Naive B cell (primary cell): ENCODE data around the gene RNF121. TPM values are rescaled to one million over a fixed set of nuclear protein-coding genes. Genes with fewer than 3 reads are reported as not detected.
A peak's percentile ranks its signal among the peaks of the same experiment; 100 is the strongest.

Experiments used
- ATAC-seq, 2 donors: fragments of 150-1000 bp; cut with Tn5 transposase; 2 replicates each; pipeline ENCODE4 v1.10.0; 2021; ENCODE audit warnings: low read depth in 2 of 2, mild to moderate bottlenecking in 2 of 2, moderate library complexity in 2 of 2
- DNase-seq: peaks from one replicate; pipeline ENCODE4 v3.0.0; 2022
- H3K27ac Mint-ChIP-seq, 6 donors: one replicate each; pipeline ENCODE4 v1.8.0; 2020 to 2022; ENCODE audit warnings: mild to moderate bottlenecking in 6 of 6, mixed read lengths in 6 of 6, moderate library complexity in 5 of 6, inconsistent platforms in 2 of 6
- H3K27me3 Mint-ChIP-seq, 3 donors: one replicate each; pipeline ENCODE4 v1.8.0; 2021 to 2022; ENCODE audit warnings: mixed read lengths in 3 of 3, mild to moderate bottlenecking in 1 of 3
- H3K36me3 Mint-ChIP-seq, 2 donors: one replicate each; pipeline ENCODE4 v1.8.0; 2020 to 2022; ENCODE audit warnings: mixed read lengths in 2 of 2, inconsistent platforms in 1 of 2, mild to moderate bottlenecking in 1 of 2
- H3K4me1 Mint-ChIP-seq, 3 donors: one replicate each; pipeline ENCODE4 v1.8.0; 2020 to 2022; ENCODE audit warnings: mixed read lengths in 3 of 3, inconsistent platforms in 1 of 3, mild to moderate bottlenecking in 1 of 3, moderate library complexity in 1 of 3
- H3K4me3 Mint-ChIP-seq, 8 donors: one replicate each; pipeline ENCODE4 v1.8.0; 2020 to 2022; ENCODE audit warnings: mild to moderate bottlenecking in 8 of 8, mixed read lengths in 8 of 8, moderate library complexity in 8 of 8, inconsistent platforms in 2 of 8
- H3K9me3 Mint-ChIP-seq, 7 donors: one replicate each; pipeline ENCODE4 v1.8.0; 2020 to 2022; ENCODE audit warnings: mixed read lengths in 7 of 7, mild to moderate bottlenecking in 5 of 7, inconsistent platforms in 2 of 7, moderate library complexity in 1 of 7
- polyA plus RNA-seq, 6 donors: library from polyadenylated mRNA; unstranded; fragments of 300-500 nt; fragmentation: Illumina TruSeq; gene quantifications; one replicate each; pipeline ENCODE4 v1.2.3, GENCODE V29; 2021; ENCODE audit warnings: low read depth in 6 of 6

The RNF121 gene
- polyA plus RNA-seq, 6 donors from 2014 or later: 6.5 to 11.3 (median 9.2) TPM

GRCh38 chr11:72018171-72018570 is 89.3 kb downstream of the RNF121 start:
- Mint-ChIP-seq H3K9me3 (no peaks in the 10 kb centered on the region), H3K4me3 (no peak overlapping the region), H3K27me3 (no peaks in the 10 kb centered on the region), H3K36me3 (peaks cover 9 to 48% of the 10 kb centered on the region in 2 donors), H3K4me1 (peaks cover 0 to 16% (median 7%) of the 10 kb centered on the region in 3 donors), H3K27ac (peak overlapping the region in 1 of 6 donors; percentile 25)
- DNase-seq: no peak
- ATAC-seq: no peak

DNA sequence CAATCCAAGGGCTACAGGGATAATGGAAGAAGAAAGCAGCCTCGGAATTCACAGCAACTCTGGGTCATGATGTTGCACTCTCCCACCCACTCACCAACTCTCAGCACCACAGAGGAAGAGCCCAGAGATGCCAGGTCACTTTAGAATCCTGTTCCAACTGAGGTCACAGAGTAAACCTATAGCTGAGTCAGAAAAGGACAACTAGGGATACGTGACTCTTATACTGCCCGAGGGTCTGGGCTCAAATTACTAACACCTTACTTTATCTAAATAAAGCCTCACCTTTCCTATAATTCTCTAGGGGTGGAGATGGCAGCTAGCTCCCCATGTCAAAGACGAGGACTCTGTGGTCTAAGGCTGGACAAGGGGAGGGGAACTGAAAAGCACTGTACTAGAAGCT is 94.5 kb downstream of the RNF121 start:
- no peak overlapping the region for H3K4me3 Mint-ChIP-seq
- H3K27ac Mint-ChIP-seq: peak overlapping the region in 1 of 6 donors; percentile 73
- H3K36me3 Mint-ChIP-seq: peaks cover 12 to 13% of the 10 kb centered on the region in 2 donors
- peaks cover 21 to 30% (median 24%) of the 10 kb centered on the region in 3 donors for H3K4me1 Mint-ChIP-seq
- no peak for DNase-seq
- H3K9me3 Mint-ChIP-seq: no peaks in the 10 kb centered on the region
- H3K27me3 Mint-ChIP-seq: no peaks in the 10 kb centered on the region
- no peak for ATAC-seq

DNA sequence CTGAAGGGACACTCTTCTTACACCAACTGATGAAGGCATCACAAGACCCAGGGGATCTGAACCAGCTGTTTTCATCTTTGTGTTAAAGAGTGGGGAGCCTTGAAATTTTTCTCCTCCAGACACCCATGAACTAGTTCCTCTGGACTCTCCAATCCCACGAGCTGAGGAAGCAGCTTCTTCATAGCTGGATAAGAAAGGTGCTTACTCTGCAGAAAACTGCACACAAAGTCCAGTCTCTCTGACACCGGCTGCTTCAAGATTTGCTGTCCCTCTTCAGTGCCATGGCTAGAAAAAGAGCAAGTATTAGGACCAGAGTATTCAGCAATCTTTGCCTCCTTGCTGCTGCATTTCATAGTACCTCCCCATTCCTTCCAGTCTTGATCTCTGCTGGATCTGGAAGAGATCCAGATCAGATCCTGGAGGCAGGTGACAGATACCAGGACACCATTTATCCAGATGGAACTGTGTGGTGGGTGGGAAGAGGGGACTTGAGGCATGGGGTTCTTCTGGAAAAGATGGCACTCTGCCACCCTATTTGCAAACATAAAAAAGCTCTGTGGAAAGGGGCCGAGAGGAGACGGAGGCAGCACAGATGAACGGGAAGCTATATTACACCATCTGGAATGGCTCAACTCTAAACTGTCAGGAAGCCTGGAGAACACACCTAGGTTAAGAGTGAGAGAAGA is 95.4 kb downstream of the RNF121 start:
- Mint-ChIP-seq H3K4me1 (peaks cover 26 to 36% (median 29%) of the 10 kb centered on the region in 3 donors), H3K36me3 (peaks cover 7 to 13% of the 10 kb centered on the region in 2 donors), H3K27me3 (no peaks in the 10 kb centered on the region), H3K4me3 (no peak overlapping the region), H3K27ac (peak overlapping the region in 2 of 6 donors; percentile 60 to 93), H3K9me3 (no peaks in the 10 kb centered on the region)
- ATAC-seq (no peak), DNase-seq (no peak)

DNA sequence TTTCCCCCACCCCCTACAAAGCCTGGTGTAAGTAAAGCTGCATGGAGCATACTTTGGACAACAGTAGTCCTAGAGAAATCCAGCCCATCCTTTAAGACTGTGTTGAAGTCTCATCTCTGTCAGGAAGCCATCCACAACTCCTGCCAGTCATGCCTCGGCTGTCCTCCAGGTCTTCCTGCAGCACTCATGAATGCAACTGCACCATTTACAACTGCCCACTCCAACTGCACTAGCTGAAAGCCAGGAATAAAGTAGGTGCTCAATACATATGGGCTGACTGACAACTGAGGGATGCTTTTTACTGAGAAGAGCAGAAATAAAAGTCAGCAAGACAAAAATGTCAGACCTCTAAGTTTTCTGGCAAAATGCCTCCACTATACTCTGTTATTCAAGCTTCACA is 97.2 kb downstream of the RNF121 start:
- peak overlapping the region in 2 of 6 donors; percentile 29 to 89 for H3K27ac Mint-ChIP-seq
- no peak for ATAC-seq
- peaks cover 27 to 46% (median 38%) of the 10 kb centered on the region in 3 donors for H3K4me1 Mint-ChIP-seq

GRCh38 chr11:72030472-72031045 is 101.7 kb downstream of the RNF121 start:
- Mint-ChIP-seq H3K4me1 (peaks cover 19 to 51% (median 37%) of the 10 kb centered on the region in 3 donors), H3K36me3 (peaks cover 0 to 8% of the 10 kb centered on the region in 2 donors), H3K4me3 (no peak overlapping the region), H3K27ac (peak overlapping the region in 4 of 6 donors; percentile 50 to 61 (median 54)), H3K9me3 (no peaks in the 10 kb centered on the region), H3K27me3 (no peaks in the 10 kb centered on the region)
- ATAC-seq (no peak), DNase-seq (no peak)

More for the DNA sequence above, 97.2 kb downstream of the RNF121 start:
- Mint-ChIP-seq H3K27me3 (no peaks in the 10 kb centered on the region), H3K4me3 (no peak overlapping the region), H3K9me3 (no peaks in the 10 kb centered on the region), H3K36me3 (peaks cover 0 to 7% of the 10 kb centered on the region in 2 donors)
- no peak for DNase-seq

- no peaks in the 10 kb centered on the region for H3K27me3 Mint-ChIP-seq
Observed at GRCh38 chr11:72036687-72037086, 107.8 kb downstream of the RNF121 start.

GRCh38 chr11:72037554-72038311 is 108.9 kb downstream of the RNF121 start:
- no peaks in the 10 kb centered on the region for H3K27me3 Mint-ChIP-seq
- peak overlapping the region in 3 of 6 donors; percentile 59 to 96 (median 91) for H3K27ac Mint-ChIP-seq
- DNase-seq (no peak), ATAC-seq (no peak)
- peaks cover 21 to 35% (median 34%) of the 10 kb centered on the region in 3 donors for H3K4me1 Mint-ChIP-seq
- peaks cover 0 to 4% of the 10 kb centered on the region in 2 donors for H3K36me3 Mint-ChIP-seq
- no peak overlapping the region for H3K4me3 Mint-ChIP-seq
- H3K9me3 Mint-ChIP-seq: no peaks in the 10 kb centered on the region

More at GRCh38 chr11:72036687-72037086, 107.8 kb downstream of the RNF121 start:
- DNase-seq (no peak), ATAC-seq (no peak)
- Mint-ChIP-seq H3K4me1 (peaks cover 21 to 24% (median 24%) of the 10 kb centered on the region in 3 donors), H3K9me3 (no peaks in the 10 kb centered on the region), H3K4me3 (peak overlapping the region in 3 of 8 donors; percentile 14 to 55 (median 50)), H3K36me3 (peaks cover 0 to 4% of the 10 kb centered on the region in 2 donors), H3K27ac (peak overlapping the region in 5 of 6 donors; percentile 39 to 96 (median 92))

GRCh38 chr11:72038491-72038890 is 109.6 kb downstream of the RNF121 start:
- peaks cover 0 to 4% of the 10 kb centered on the region in 2 donors for H3K36me3 Mint-ChIP-seq
- no peak for ATAC-seq

GRCh38 chr11:72039031-72039855 is 110.4 kb downstream of the RNF121 start:
- DNase-seq: no peak
- peaks cover 0 to 4% of the 10 kb centered on the region in 2 donors for H3K36me3 Mint-ChIP-seq
- peaks cover 21 to 39% (median 36%) of the 10 kb centered on the region in 3 donors for H3K4me1 Mint-ChIP-seq
- H3K9me3 Mint-ChIP-seq: no peaks in the 10 kb centered on the region
- no peaks in the 10 kb centered on the region for H3K27me3 Mint-ChIP-seq
- H3K27ac Mint-ChIP-seq: no peak overlapping the region
- H3K4me3 Mint-ChIP-seq: no peak overlapping the region
- no peak for ATAC-seq

More at GRCh38 chr11:72038491-72038890, 109.6 kb downstream of the RNF121 start:
- Mint-ChIP-seq H3K27me3 (no peaks in the 10 kb centered on the region), H3K4me1 (peaks cover 16 to 39% (median 35%) of the 10 kb centered on the region in 3 donors), H3K9me3 (no peaks in the 10 kb centered on the region), H3K27ac (no peak overlapping the region), H3K4me3 (no peak overlapping the region)
- DNase-seq: no peak

DNA sequence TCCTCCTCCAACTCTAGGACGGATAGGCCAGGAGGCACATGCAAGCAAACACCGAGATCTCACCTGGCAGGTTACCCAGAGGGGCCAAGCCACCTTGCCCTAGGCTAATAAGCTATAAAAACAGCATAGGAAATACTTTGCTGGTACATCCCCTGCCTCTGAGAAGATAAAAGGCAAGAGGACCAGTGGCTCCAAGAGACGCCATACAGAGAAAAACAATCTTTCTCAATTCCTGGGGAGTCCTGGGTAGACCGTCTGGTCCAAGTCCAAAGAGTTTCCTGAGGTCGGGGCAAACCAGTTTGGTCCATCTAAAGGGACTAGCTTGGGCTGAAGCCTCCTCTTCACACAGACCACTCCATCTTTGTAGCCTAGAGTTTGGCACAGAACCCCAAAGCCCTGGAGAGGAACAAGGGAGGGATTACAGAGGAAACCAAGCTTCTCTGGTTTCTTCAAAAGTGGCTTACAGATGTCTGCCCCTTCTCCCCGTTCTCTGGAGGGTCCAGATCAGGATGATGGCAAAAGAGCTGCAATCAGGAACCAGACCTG is 111.1 kb downstream of the RNF121 start:
- DNase-seq (no peak), ATAC-seq (no peak)
- no peaks in the 10 kb centered on the region for H3K9me3 Mint-ChIP-seq
- H3K4me1 Mint-ChIP-seq: peaks cover 21 to 39% (median 32%) of the 10 kb centered on the region in 3 donors
- no peak overlapping the region for H3K27ac Mint-ChIP-seq
- H3K27me3 Mint-ChIP-seq: no peaks in the 10 kb centered on the region
- H3K36me3 Mint-ChIP-seq: peaks cover 0 to 4% of the 10 kb centered on the region in 2 donors
- no peak overlapping the region for H3K4me3 Mint-ChIP-seq

DNA sequence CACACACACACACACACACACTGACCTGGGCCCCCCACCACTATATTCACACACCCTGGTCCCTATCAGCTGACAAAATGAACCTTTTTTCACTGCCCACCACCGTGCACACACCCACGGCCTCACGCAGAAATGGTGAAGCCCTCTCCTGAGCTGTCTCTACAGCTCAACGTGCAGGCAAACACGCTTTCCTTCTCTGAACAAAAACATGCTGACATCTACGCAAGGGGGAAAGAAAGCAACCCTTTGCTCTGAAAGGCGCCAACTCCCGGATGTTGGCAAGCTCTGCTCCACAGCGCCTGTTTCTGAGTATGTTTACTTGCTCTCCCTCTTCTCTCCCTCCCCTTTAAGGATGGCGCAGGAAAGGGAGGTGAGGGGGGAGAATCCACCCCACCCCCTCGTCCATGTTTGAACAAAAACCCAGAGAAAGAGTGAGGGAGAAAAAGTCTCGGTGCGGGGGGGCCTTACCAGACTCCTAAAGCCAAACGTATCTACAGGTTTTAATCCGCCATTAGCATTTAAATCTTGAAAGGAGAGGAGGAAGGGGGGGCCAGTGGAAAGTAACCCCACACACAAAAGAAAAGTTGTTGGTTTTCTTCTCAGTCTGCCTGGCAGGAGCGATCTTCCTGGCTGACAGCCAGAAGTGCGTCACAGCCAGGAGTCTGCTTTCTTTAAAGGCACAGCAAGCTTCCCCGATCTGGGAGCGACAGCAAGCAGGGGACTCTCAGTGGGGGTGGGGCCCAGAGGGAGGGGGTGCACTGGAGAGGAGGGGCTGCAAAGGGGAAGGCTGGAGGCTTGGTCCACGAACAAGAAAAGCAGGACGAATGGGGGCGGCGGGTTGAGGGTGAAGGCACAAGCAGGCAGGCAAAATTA is 111.9 kb downstream of the RNF121 start:
- H3K4me1 Mint-ChIP-seq: peaks cover 19 to 39% (median 26%) of the 10 kb centered on the region in 3 donors

More for the DNA sequence above, 111.9 kb downstream of the RNF121 start:
- Mint-ChIP-seq H3K36me3 (peaks cover 0 to 1% of the 10 kb centered on the region in 2 donors), H3K27me3 (no peaks in the 10 kb centered on the region), H3K9me3 (no peaks in the 10 kb centered on the region), H3K4me3 (no peak overlapping the region), H3K27ac (no peak overlapping the region)
- peak; percentile 57 for DNase-seq
- peak; percentile 57 to 69 for ATAC-seq
